ENCODE data around the gene GOSR2.

DNA sequence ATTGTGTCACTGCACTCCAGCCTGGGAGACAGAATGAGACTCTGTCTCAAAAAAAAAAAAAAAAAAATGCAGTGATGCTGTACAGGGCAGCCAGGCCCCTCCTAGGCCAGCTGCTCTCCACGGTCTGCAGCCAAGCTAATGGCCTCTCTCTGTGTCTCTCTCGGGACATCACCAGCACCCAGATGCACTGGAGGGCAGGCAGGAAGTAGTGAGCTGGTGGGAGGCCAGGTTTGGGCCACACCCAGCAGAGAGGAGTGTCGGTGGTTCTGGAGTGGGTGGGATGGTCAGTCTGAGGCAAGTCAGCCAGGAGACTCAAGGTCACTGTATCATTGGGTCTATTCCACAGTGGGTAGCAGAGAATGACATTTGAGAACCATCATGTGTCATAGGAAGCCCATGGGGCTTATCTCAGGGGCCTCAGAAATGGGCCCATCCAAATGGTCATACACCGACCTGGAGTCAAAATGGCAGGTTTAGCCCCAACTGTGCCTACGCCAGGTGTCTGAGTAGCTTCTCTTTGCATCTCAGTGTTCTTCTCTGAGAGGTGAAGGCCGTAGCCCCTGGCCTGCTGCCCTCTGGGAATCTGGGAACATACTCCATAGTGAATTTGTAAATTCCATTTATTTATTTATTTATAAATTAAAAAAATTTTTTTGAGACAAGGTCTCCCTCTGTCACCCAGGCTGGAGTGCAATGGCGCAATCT lies 48.9 kb upstream of the GOSR2 start:
- TF ChIP-seq, protein P1, sequence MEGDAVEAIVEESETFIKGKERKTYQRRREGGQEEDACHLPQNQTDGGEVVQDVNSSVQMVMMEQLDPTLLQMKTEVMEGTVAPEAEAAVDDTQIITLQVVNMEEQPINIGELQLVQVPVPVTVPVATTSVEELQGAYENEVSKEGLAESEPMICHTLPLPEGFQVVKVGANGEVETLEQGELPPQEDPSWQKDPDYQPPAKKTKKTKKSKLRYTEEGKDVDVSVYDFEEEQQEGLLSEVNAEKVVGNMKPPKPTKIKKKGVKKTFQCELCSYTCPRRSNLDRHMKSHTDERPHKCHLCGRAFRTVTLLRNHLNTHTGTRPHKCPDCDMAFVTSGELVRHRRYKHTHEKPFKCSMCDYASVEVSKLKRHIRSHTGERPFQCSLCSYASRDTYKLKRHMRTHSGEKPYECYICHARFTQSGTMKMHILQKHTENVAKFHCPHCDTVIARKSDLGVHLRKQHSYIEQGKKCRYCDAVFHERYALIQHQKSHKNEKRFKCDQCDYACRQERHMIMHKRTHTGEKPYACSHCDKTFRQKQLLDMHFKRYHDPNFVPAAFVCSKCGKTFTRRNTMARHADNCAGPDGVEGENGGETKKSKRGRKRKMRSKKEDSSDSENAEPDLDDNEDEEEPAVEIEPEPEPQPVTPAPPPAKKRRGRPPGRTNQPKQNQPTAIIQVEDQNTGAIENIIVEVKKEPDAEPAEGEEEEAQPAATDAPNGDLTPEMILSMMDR (IDR thresholded peaks at IDR 0.05): no peak
- TF ChIP-seq POLR2A (IDR thresholded peaks at IDR 0.05): no peak
